GM10266 (cell line): Measurements from ENCODE around the gene HMX1.

ENCODE experiments used
- DNase-seq: peaks from one replicate; pipeline ENCODE4 v3.0.0; 2012; ENCODE audit errors: extremely low spot score
- CTCF ChIP-seq: IDR thresholded peaks from 2 replicates; pipeline ENCODE4 v1.5.1; 2012; ENCODE audit warnings: mild to moderate bottlenecking, low read depth; ENCODE audit not compliant: control insufficient read depth, insufficient read depth; ENCODE audit errors: missing control alignments

Gene HMX1

GRCh38 chr4:8894424-8894816 lies 22.8 kb upstream of the HMX1 start:
- no peak for DNase-seq
- TF ChIP-seq CTCF: no peak

GRCh38 chr4:8893624-8894423 lies 22.2 kb upstream of the HMX1 start:
- TF ChIP-seq CTCF: no peak

GRCh38 chr4:8893227-8893623 lies 21.6 kb upstream of the HMX1 start:
- no peak for DNase-seq
- TF ChIP-seq CTCF: no peak

More at GRCh38 chr4:8893624-8894423, 22.2 kb upstream of the HMX1 start:
- no peak for DNase-seq

- TF ChIP-seq CTCF: no peak
- no peak for DNase-seq
Observed at GRCh38 chr4:8892556-8893226, 21.1 kb upstream of the HMX1 start.

- no peak for DNase-seq
Observed at GRCh38 chr4:8891646-8892555, 20.3 kb upstream of the HMX1 start.

GRCh38 chr4:8891255-8891645 lies 19.6 kb upstream of the HMX1 start:
- no peak for TF ChIP-seq CTCF
- no peak for DNase-seq

More at GRCh38 chr4:8891646-8892555, 20.3 kb upstream of the HMX1 start:
- TF ChIP-seq CTCF: no peak

- DNase-seq: no peak
- no peak for TF ChIP-seq CTCF
Observed at GRCh38 chr4:8888856-8889255, 17.2 kb upstream of the HMX1 start.
